Karpas-422 (cell line): ENCODE results near the gene ANXA4. TPM values are rescaled to one million over a fixed set of nuclear protein-coding genes. Genes with fewer than 3 reads are reported as not detected.

Experiments used
- DNase-seq: peaks from one replicate; pipeline ENCODE4 v3.0.0-alpha.2; 2015
- H2AFZ ChIP-seq: fragments of 200-600 bp; sonication (generic); 2 replicates; pipeline ENCODE4 v1.6.1; 2014; ENCODE audit warnings: antibody characterized with exemption, low read length, mixed read lengths
- H3K27ac ChIP-seq: fragments of 200-600 bp; sonication (generic); 2 replicates; pipeline ENCODE4 v1.5.1; 2014; ENCODE audit warnings: mild to moderate bottlenecking, low read length, moderate library complexity
- H3K27me3 ChIP-seq: fragments of 200-600 bp; sonication (generic); 2 replicates; pipeline ENCODE4 v1.6.1; 2014; ENCODE audit warnings: low read length, mixed read lengths
- H3K36me3 ChIP-seq: fragments of 200-600 bp; sonication (generic); 2 replicates; pipeline ENCODE4 v1.6.1; 2014; ENCODE audit warnings: low read length, mixed read lengths; ENCODE audit not compliant: insufficient read depth
- H3K4me1 ChIP-seq: fragments of 200-600 bp; sonication (generic); 2 replicates; pipeline ENCODE4 v1.6.1; 2014; ENCODE audit warnings: mild to moderate bottlenecking, low read length, mixed read lengths
- H3K4me2 ChIP-seq: fragments of 200-600 bp; sonication (generic); 2 replicates; pipeline ENCODE4 v1.6.1; 2014; ENCODE audit warnings: low read length, low read depth, mild to moderate bottlenecking; ENCODE audit not compliant: poor library complexity, severe bottlenecking
- H3K4me3 ChIP-seq: fragments of 200-600 bp; sonication (generic); 2 replicates; pipeline ENCODE4 v1.5.1; 2014; ENCODE audit warnings: mild to moderate bottlenecking, antibody characterized with exemption, low read length, mixed read lengths
- H3K79me2 ChIP-seq: fragments of 200-600 bp; sonication (generic); 2 replicates; pipeline ENCODE4 v1.6.1; 2014; ENCODE audit warnings: mild to moderate bottlenecking, low read length, mixed read lengths
- H3K9ac ChIP-seq: fragments of 200-600 bp; sonication (generic); 2 replicates; pipeline ENCODE4 v1.6.0; 2014; ENCODE audit warnings: low read length
- H3K9me2 ChIP-seq: fragments of 200-600 bp; sonication (generic), shearing (Covaris generic); replicated peaks from 2 replicates; pipeline ENCODE4 v1.6.0; 2014; ENCODE audit warnings: mild to moderate bottlenecking, low read length, moderate library complexity; ENCODE audit not compliant: insufficient read depth
- H3K9me3 ChIP-seq: fragments of 300-700, 200-600 bp; sonication (generic); 2 replicates; pipeline ENCODE4 v1.6.1; 2014; ENCODE audit warnings: low read length, mixed read lengths
- H4K20me1 ChIP-seq: fragments of 200-600 bp; sonication (generic); 2 replicates; pipeline ENCODE4 v1.6.1; 2014; ENCODE audit warnings: mild to moderate bottlenecking, antibody characterized with exemption, low read length, low read depth; ENCODE audit not compliant: insufficient read depth
- total RNA-seq: library from RNA; depleted of rRNA; stranded (reverse); fragments of >200 nt; shearing (Covaris generic); gene quantifications from 2 replicates; pipeline ENCODE4 v1.2.3, GENCODE V29; 2014; ENCODE audit warnings: low replicate concordance

Gene ANXA4
- total RNA-seq, 1 experiment from 2014 or later: 1.1 TPM

- H3K4me2 ChIP-seq: no peak overlapping the region
- no peak overlapping the region for H2AFZ ChIP-seq
- no peaks in the 10 kb centered on the region for H3K27me3 ChIP-seq
- no peaks in the 10 kb centered on the region for H3K36me3 ChIP-seq
- no peaks in the 10 kb centered on the region for H3K9me2 ChIP-seq
- no peak overlapping the region for H3K9ac ChIP-seq
- H3K4me1 ChIP-seq: no peaks in the 10 kb centered on the region
- H3K9me3 ChIP-seq: no peaks in the 10 kb centered on the region
- no peak for DNase-seq
- H3K27ac ChIP-seq: no peak overlapping the region
- no peak overlapping the region for H3K4me3 ChIP-seq
- no peaks in the 10 kb centered on the region for H3K79me2 ChIP-seq
- no peaks in the 10 kb centered on the region for H4K20me1 ChIP-seq
These were observed 22.6 kb downstream of the ANXA4 start for GRCh38 chr2:69764286-69765095.

- no peak overlapping the region for H3K4me2 ChIP-seq
- H3K9me2 ChIP-seq: no peaks in the 10 kb centered on the region
- no peak for DNase-seq
- H3K9me3 ChIP-seq: no peaks in the 10 kb centered on the region
- no peak overlapping the region for H2AFZ ChIP-seq
- no peaks in the 10 kb centered on the region for H3K4me1 ChIP-seq
- no peaks in the 10 kb centered on the region for H4K20me1 ChIP-seq
- H3K27me3 ChIP-seq: no peaks in the 10 kb centered on the region
- H3K79me2 ChIP-seq: no peaks in the 10 kb centered on the region
- H3K9ac ChIP-seq: no peak overlapping the region
- H3K4me3 ChIP-seq: no peak overlapping the region
- H3K36me3 ChIP-seq: no peaks in the 10 kb centered on the region
- H3K27ac ChIP-seq: no peak overlapping the region
These were observed 23.1 kb downstream of the ANXA4 start for GRCh38 chr2:69765096-69765380.

DNA sequence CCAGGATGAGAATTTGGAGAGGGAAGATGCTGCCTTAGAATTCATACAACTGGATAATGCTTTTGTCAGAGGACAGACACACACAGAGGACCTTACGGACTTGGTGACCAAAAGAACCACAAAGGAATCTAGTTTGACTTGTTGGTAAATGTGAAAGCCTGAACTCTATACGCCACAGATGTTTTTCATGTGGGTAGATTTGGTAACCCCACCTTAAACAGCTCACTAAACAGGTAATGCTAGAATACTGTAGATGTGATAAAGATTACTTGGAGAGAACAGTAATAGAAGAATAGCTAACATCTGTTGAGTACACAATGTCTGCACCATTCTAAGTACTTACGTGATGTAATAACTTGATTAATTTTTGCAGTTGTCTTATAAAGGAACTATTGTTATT lies 24.1 kb downstream of the ANXA4 start:
- H3K9me2 ChIP-seq: no peaks in the 10 kb centered on the region
- no peak overlapping the region for H3K9ac ChIP-seq
- H3K9me3 ChIP-seq: no peaks in the 10 kb centered on the region
- H2AFZ ChIP-seq: no peak overlapping the region
- H4K20me1 ChIP-seq: no peaks in the 10 kb centered on the region
- H3K27me3 ChIP-seq: no peaks in the 10 kb centered on the region
- no peaks in the 10 kb centered on the region for H3K4me1 ChIP-seq
- H3K4me2 ChIP-seq: no peak overlapping the region
- H3K36me3 ChIP-seq: no peaks in the 10 kb centered on the region
- H3K79me2 ChIP-seq: no peaks in the 10 kb centered on the region
- DNase-seq: no peak
- H3K4me3 ChIP-seq: no peak overlapping the region
- no peak overlapping the region for H3K27ac ChIP-seq

GRCh38 chr2:69767034-69767433 lies 25.1 kb downstream of the ANXA4 start:
- Histone ChIP-seq H3K9ac (no peak overlapping the region), H3K9me2 (no peaks in the 10 kb centered on the region), H3K9me3 (no peaks in the 10 kb centered on the region), H3K4me1 (no peaks in the 10 kb centered on the region), H3K4me2 (no peak overlapping the region), H2AFZ (no peak overlapping the region), H3K27me3 (no peaks in the 10 kb centered on the region), H3K27ac (no peak overlapping the region), H3K36me3 (no peaks in the 10 kb centered on the region), H3K79me2 (no peaks in the 10 kb centered on the region), H3K4me3 (no peak overlapping the region), H4K20me1 (no peaks in the 10 kb centered on the region)
- DNase-seq: no peak

GRCh38 chr2:69768235-69768634 lies 26.3 kb downstream of the ANXA4 start:
- Histone ChIP-seq H4K20me1 (no peaks in the 10 kb centered on the region), H3K9ac (no peak overlapping the region)

GRCh38 chr2:69768789-69769188 lies 26.9 kb downstream of the ANXA4 start:
- no peaks in the 10 kb centered on the region for H4K20me1 ChIP-seq
- no peaks in the 10 kb centered on the region for H3K27me3 ChIP-seq
- H3K4me2 ChIP-seq: no peak overlapping the region
- H2AFZ ChIP-seq: no peak overlapping the region
- H3K4me1 ChIP-seq: no peaks in the 10 kb centered on the region
- H3K9ac ChIP-seq: no peak overlapping the region
- no peak overlapping the region for H3K27ac ChIP-seq
- no peaks in the 10 kb centered on the region for H3K9me3 ChIP-seq
- no peak overlapping the region for H3K4me3 ChIP-seq
- no peaks in the 10 kb centered on the region for H3K79me2 ChIP-seq
- H3K36me3 ChIP-seq: no peaks in the 10 kb centered on the region
- H3K9me2 ChIP-seq: no peaks in the 10 kb centered on the region
- DNase-seq: no peak

More at GRCh38 chr2:69768235-69768634, 26.3 kb downstream of the ANXA4 start:
- no peaks in the 10 kb centered on the region for H3K27me3 ChIP-seq
- H3K9me3 ChIP-seq: no peaks in the 10 kb centered on the region
- no peak overlapping the region for H3K4me2 ChIP-seq
- no peak overlapping the region for H3K27ac ChIP-seq
- H3K4me3 ChIP-seq: no peak overlapping the region
- no peak overlapping the region for H2AFZ ChIP-seq
- no peaks in the 10 kb centered on the region for H3K36me3 ChIP-seq
- H3K4me1 ChIP-seq: no peaks in the 10 kb centered on the region
- no peaks in the 10 kb centered on the region for H3K79me2 ChIP-seq
- DNase-seq: no peak
- H3K9me2 ChIP-seq: no peaks in the 10 kb centered on the region

DNA sequence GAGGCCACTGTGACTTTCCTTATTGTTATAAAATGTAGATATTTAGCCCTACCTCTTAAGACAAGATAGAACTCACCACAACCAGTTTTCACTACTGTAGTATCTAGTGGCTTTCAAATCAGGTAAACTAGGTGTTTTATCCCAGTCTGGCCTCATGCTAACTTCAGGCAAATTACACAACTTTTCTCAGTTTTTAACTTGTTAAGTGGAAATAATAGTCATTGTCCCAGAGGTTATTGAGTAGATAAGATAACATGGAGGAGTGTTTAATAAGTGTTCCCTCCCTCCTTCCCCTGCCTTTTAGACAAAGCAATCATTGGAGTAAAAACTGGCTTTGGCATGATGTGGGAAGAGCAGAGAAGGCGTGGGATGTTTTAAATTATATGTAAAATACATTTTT lies 27.3 kb downstream of the ANXA4 start:
- Histone ChIP-seq H3K79me2 (no peaks in the 10 kb centered on the region), H3K4me3 (no peak overlapping the region), H3K4me2 (no peak overlapping the region), H3K27ac (no peak overlapping the region), H3K36me3 (no peaks in the 10 kb centered on the region), H3K27me3 (no peaks in the 10 kb centered on the region), H3K9me2 (no peaks in the 10 kb centered on the region), H3K9ac (no peak overlapping the region), H3K9me3 (no peaks in the 10 kb centered on the region), H3K4me1 (no peaks in the 10 kb centered on the region), H4K20me1 (no peaks in the 10 kb centered on the region), H2AFZ (no peak overlapping the region)
- no peak for DNase-seq

DNA sequence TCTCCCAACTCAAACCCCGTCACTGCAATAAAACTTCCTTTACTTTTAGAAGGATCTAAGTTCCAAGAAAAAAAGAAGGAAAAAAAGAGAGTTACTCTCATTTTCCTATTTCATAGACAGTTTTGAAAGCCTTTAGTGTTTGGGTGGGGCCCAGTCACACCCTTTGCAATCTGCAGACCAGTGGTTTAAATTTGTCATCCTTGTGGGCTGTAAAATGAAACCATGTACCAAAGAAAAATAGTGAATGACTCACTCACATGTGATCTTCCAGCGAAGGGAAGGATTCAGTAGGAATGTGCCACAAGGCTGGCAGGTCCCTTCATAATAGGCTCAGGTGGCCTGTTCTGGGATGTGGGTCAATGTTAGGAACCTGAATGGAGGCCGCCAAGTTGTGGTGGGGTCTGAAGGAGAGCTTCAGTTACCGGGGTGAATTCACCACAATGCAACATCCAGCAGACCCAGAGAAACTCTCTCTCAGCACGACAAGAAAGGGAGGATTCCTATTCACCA lies 28.3 kb downstream of the ANXA4 start:
- no peaks in the 10 kb centered on the region for H3K9me3 ChIP-seq
- no peak overlapping the region for H3K27ac ChIP-seq
- H4K20me1 ChIP-seq: no peaks in the 10 kb centered on the region
- H3K4me2 ChIP-seq: no peak overlapping the region
- no peaks in the 10 kb centered on the region for H3K36me3 ChIP-seq
- H3K27me3 ChIP-seq: no peaks in the 10 kb centered on the region
- no peaks in the 10 kb centered on the region; the same call in 1 of the 2 replicates for H3K4me1 ChIP-seq
- no peak overlapping the region for H3K4me3 ChIP-seq
- H2AFZ ChIP-seq: no peak overlapping the region
- no peak for DNase-seq
- no peak overlapping the region for H3K9ac ChIP-seq
- H3K79me2 ChIP-seq: no peaks in the 10 kb centered on the region
- H3K9me2 ChIP-seq: no peaks in the 10 kb centered on the region
